HuH-7.5 (cell line): ENCODE results near the gene PAAF1.

Experiments used
- DNase-seq: peaks from one replicate; pipeline ENCODE4 v3.0.0; 2011; ENCODE audit warnings: low spot score

PAAF1 gene

GRCh38 chr11:73946798-73947458 is 70.1 kb downstream of the PAAF1 start:
- no peak for DNase-seq

- no peak for DNase-seq
Observed at GRCh38 chr11:73949246-73949645, 72.4 kb downstream of the PAAF1 start.

GRCh38 chr11:73949912-73950311 is 73.1 kb downstream of the PAAF1 start:
- no peak for DNase-seq

- peak; percentile 47 for DNase-seq
Observed at GRCh38 chr11:73950869-73951710, 74.3 kb downstream of the PAAF1 start, which contains the start of gene DNAJB13. DNAJB13 (plus strand) TSS chr11:73951026; CDS start chr11:73951070, 44 bp downstream.

- DNase-seq: no peak
Observed at GRCh38 chr11:73951797-73952196, 75.0 kb downstream of the PAAF1 start.

- DNase-seq: no peak
Observed at GRCh38 chr11:73956876-73957653, 80.3 kb downstream of the PAAF1 start.

GRCh38 chr11:73957654-73958361 is 81.0 kb downstream of the PAAF1 start:
- no peak for DNase-seq

GRCh38 chr11:73958521-73959141 is 81.8 kb downstream of the PAAF1 start:
- DNase-seq: no peak

GRCh38 chr11:73961321-73961720 is 84.5 kb downstream of the PAAF1 start:
- no peak for DNase-seq

GRCh38 chr11:73962101-73962705 is 85.4 kb downstream of the PAAF1 start:
- no peak for DNase-seq

GRCh38 chr11:73963861-73964260 is 87.1 kb downstream of the PAAF1 start:
- DNase-seq: no peak

GRCh38 chr11:73965076-73965763 is 88.4 kb downstream of the PAAF1 start:
- no peak for DNase-seq

GRCh38 chr11:73965764-73966121 is 88.9 kb downstream of the PAAF1 start:
- DNase-seq: no peak

GRCh38 chr11:73968356-73968966 is 91.7 kb downstream of the PAAF1 start:
- DNase-seq: no peak

- no peak for DNase-seq
Observed at GRCh38 chr11:73969091-73969490, 92.3 kb downstream of the PAAF1 start.

- DNase-seq: no peak
Observed at GRCh38 chr11:73969991-73970800, 93.4 kb downstream of the PAAF1 start.

GRCh38 chr11:73971175-73971719 is 94.4 kb downstream of the PAAF1 start:
- no peak for DNase-seq

- DNase-seq: no peak
Observed at GRCh38 chr11:73972187-73972586, 95.4 kb downstream of the PAAF1 start.
